Ishikawa (cell line): ENCODE results near the gene MIEN1.

ENCODE experiments used
- CEBPB ChIP-seq: IDR thresholded peaks from 2 replicates; pipeline ENCODE4 v1.6.1; 2012
- CREB1 ChIP-seq: IDR thresholded peaks from 2 replicates; pipeline ENCODE4 v1.6.1; 2012; ENCODE audit warnings: low read depth
- EGR1 ChIP-seq: IDR thresholded peaks from 2 replicates; pipeline ENCODE4 v1.6.1; 2012
- EP300 ChIP-seq: IDR thresholded peaks from 2 replicates; pipeline ENCODE4 v1.6.1; 2012; ENCODE audit warnings: borderline replicate concordance
- FOXM1 ChIP-seq: IDR thresholded peaks from 2 replicates; pipeline ENCODE4 v1.6.1; 2012; ENCODE audit warnings: low read depth, borderline replicate concordance
- MAX ChIP-seq: IDR thresholded peaks from 2 replicates; pipeline ENCODE4 v1.6.1; 2012
- NFIC ChIP-seq: IDR thresholded peaks from 2 replicates; pipeline ENCODE4 v1.6.1; 2012
- RAD21 ChIP-seq: IDR thresholded peaks from 2 replicates; pipeline ENCODE4 v1.6.1; 2012; ENCODE audit warnings: low read depth
- REST ChIP-seq: IDR thresholded peaks from 2 replicates; pipeline ENCODE4 v1.6.1; 2012; ENCODE audit warnings: low read depth, mild to moderate bottlenecking
- TAF1 ChIP-seq: IDR thresholded peaks from 2 replicates; pipeline ENCODE4 v1.6.1; 2012; ENCODE audit warnings: low read depth, mild to moderate bottlenecking
- TCF12 ChIP-seq: IDR thresholded peaks from 2 replicates; pipeline ENCODE4 v1.6.1; 2012; ENCODE audit warnings: low read depth
- TEAD4 ChIP-seq: IDR thresholded peaks from 2 replicates; pipeline ENCODE4 v1.6.1; 2012
- USF1 ChIP-seq: IDR thresholded peaks from 2 replicates; pipeline ENCODE4 v1.6.1; 2012
- YY1 ChIP-seq: IDR thresholded peaks from 2 replicates; pipeline ENCODE4 v1.6.1; 2012; ENCODE audit warnings: low read depth
- ZBTB7A ChIP-seq: IDR thresholded peaks from 2 replicates; pipeline ENCODE4 v1.6.1; 2012; ENCODE audit warnings: low read depth

MIEN1 gene

GRCh38 chr17:39737206-39737759 lies 7.0 kb upstream of the MIEN1 start:
- TF ChIP-seq EP300 (no peak), TEAD4 (no peak), USF1 (no peak)

GRCh38 chr17:39736319-39737165 lies 6.2 kb upstream of the MIEN1 start:
- TF ChIP-seq NFIC: no peak
- no peak for TF ChIP-seq TCF12
- no peak for TF ChIP-seq TEAD4
- no peak for TF ChIP-seq CEBPB
- TF ChIP-seq MAX: no peak
- no peak for TF ChIP-seq EP300
- TF ChIP-seq RAD21: no peak
- no peak for TF ChIP-seq CREB1
- TF ChIP-seq REST: no peak
- TF ChIP-seq TAF1: no peak
- TF ChIP-seq ZBTB7A: no peak
- TF ChIP-seq YY1: no peak
- TF ChIP-seq USF1: no peak
- TF ChIP-seq FOXM1: no peak
- TF ChIP-seq EGR1: no peak

GRCh38 chr17:39735882-39736281 lies 5.5 kb upstream of the MIEN1 start:
- TF ChIP-seq NFIC (no peak), TAF1 (no peak), TEAD4 (no peak), CEBPB (no peak), RAD21 (no peak), TCF12 (no peak), REST (no peak), EGR1 (no peak), USF1 (no peak), FOXM1 (no peak), MAX (no peak), YY1 (no peak), EP300 (no peak), CREB1 (no peak), ZBTB7A (no peak)

DNA sequence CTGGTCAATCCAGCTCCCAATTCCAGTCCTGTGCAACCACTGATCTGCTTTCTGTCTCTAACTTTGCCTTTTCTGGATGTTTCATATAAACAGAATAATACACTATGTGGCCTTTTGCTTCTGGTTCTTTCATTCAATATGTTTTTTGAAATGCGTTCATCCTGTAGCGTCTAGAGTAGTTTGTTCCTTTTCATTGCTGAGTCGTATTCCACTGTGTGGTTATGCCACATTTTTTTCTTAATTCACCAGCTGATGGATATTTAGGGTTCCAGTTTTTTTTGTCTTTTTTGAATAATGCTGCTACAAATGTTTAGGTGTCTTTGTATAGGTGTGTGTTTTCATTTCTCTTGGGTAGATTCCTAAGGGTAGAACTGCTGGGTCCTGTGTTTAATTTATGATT lies 2.3 kb upstream of the MIEN1 start:
- TF ChIP-seq TCF12: no peak

DNA sequence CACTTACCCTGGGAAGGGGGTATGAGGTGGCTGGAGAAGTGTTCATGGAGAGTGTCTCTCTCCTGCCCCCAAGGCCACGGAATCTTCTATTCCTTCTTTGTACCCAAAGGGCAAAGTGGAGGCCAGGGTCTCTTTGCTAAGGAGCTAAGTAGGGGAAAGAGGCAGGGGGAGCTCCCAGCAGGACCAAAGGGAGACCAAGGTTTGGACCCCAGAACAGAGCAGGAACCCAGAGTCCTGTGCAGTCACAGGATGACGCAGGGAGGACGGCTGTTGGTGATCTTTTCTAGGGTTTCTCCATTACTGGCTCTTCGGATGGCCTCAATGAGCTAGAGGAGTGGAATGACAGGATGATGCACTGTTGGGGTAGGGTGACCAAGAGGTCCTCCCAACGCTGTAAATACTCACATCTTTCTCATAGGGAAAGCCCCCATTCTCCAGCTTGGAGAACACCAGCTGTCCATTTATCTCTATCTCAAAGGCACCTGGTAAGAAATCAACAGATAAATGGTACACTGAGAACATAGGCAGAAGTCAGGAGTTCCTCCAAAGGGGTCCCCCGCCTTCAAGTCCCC lies 966 bp downstream of the MIEN1 start:
- TF ChIP-seq EGR1: no peak

- no peak for TF ChIP-seq TAF1
- TF ChIP-seq ZBTB7A: no peak
- no peak for TF ChIP-seq EP300
- TF ChIP-seq CEBPB: no peak
- TF ChIP-seq REST: no peak
- TF ChIP-seq TCF12: no peak
- TF ChIP-seq YY1: no peak
- no peak for TF ChIP-seq TEAD4
- TF ChIP-seq EGR1: no peak
- no peak for TF ChIP-seq FOXM1
Measured at GRCh38 chr17:39727556-39727955, 2.8 kb downstream of the MIEN1 start.
